ENCODE results near the gene GOLGA8O. TPM values are rescaled to one million over a fixed set of nuclear protein-coding genes. Genes with fewer than 3 reads are reported as not detected.

The GOLGA8O gene
- total RNA-seq, 1 donor from 2014 or later: 2.0 TPM

Other genes starting within 250 kb of the GOLGA8O start
- gene GOLGA8K, start 52.3 kb downstream of the GOLGA8O start, total RNA-seq: 0.74 TPM
- 9.6 TPM for gene GOLGA8N, start 137.8 kb upstream of the GOLGA8O start, total RNA-seq
- gene ARHGAP11A, start 159.9 kb upstream of the GOLGA8O start, total RNA-seq: 1.3 TPM
- not detected for gene SCG5, start 186.1 kb upstream of the GOLGA8O start, total RNA-seq